ENCODE data around the gene F7. TPM values are rescaled to one million over a fixed set of nuclear protein-coding genes. Genes with fewer than 3 reads are reported as not detected.

The F7 gene
- total and polyA plus RNA-seq, 9 of the 15 experiments (the other 6 are each of a cell fraction or from before 2014, with no cell fraction given): not detected

GRCh38 chr13:113145496-113145895 lies 39.9 kb downstream of the F7 start:
- BruUV-seq (replicated peaks): no TSS peak
- Histone ChIP-seq H3K36me3 (ENCODE audit: control insufficient read depth, insufficient read depth, low read length) (no peaks in the 10 kb centered on the region), H4K20me1 (replicated peaks; ENCODE audit: control insufficient read depth, insufficient read depth, low read length) (no peaks in the 10 kb centered on the region), H3K9me1 (ENCODE audit: control insufficient read depth, insufficient read depth, low read length) (no peaks in the 10 kb centered on the region), H2AFZ (ENCODE audit: low read depth, low read length) (no peak overlapping the region), H3K27me3 (ENCODE audit: control insufficient read depth in 2 of 2, insufficient read depth in 2 of 2, low read length in 2 of 2) (peaks cover 19 to 44% of the 10 kb centered on the region in 2 experiments; a peak in 4 of 5 replicates), H3K9ac (ENCODE audit: insufficient read depth in 1 of 2, low read depth in 2 of 2, low read length in 2 of 2) (no peak overlapping the region), H3K4me1 (replicated peaks in 1 of 2; ENCODE audit: control insufficient read depth in 2 of 2, insufficient read depth in 2 of 2, low read length in 2 of 2) (peaks cover 0 to 19% of the 10 kb centered on the region in 2 experiments; a peak in 2 of 5 replicates), H3K4me3 (no peak overlapping the region), H3K9me3 (replicated peaks; ENCODE audit: control insufficient read depth, insufficient read depth, low read depth, low read length) (no peaks in the 10 kb centered on the region), H3K79me2 (ENCODE audit: control insufficient read depth, insufficient read depth, low read length) (no peaks in the 10 kb centered on the region), H3K4me2 (ENCODE audit: insufficient read depth, low read length) (no peak overlapping the region), H3K27ac (ENCODE audit: extremely low read depth, low read depth, low read length) (no peak overlapping the region)
- ATAC-seq (no peak), DNase-seq (ENCODE audit: extremely low read depth in 1 of 4, low spot score in 3 of 4) (no peak), FAIRE-seq (no peak)
- POLR2A ChIA-PET: no interaction called here
- CTCF ChIA-PET (ENCODE audit: low intra/inter-chr PET ratio): no interaction called here
- intact Hi-C loops (cut with micrococcal nuclease) (no loop called here), in situ Hi-C loops (cut with MboI) (no loop called here)
- WGBS (ENCODE audit: insufficient coverage, low coverage, missing lambda C conversion rate): 30% methylated on average over 12 of the region's 12 CpGs
- TF ChIP-seq, protein P1, sequence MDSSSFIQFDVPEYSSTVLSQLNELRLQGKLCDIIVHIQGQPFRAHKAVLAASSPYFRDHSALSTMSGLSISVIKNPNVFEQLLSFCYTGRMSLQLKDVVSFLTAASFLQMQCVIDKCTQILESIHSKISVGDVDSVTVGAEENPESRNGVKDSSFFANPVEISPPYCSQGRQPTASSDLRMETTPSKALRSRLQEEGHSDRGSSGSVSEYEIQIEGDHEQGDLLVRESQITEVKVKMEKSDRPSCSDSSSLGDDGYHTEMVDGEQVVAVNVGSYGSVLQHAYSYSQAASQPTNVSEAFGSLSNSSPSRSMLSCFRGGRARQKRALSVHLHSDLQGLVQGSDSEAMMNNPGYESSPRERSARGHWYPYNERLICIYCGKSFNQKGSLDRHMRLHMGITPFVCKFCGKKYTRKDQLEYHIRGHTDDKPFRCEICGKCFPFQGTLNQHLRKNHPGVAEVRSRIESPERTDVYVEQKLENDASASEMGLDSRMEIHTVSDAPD (CRISPR knock-in tag; IDR thresholded peaks at IDR 0.05): no peak
- TF ChIP-seq ZNF431 (CRISPR knock-in tag; IDR thresholded peaks at IDR 0.05) (peak; percentile 73; the same call in 1 of the 2 replicates), ZNF239 (CRISPR knock-in tag; IDR thresholded peaks at IDR 0.05) (no peak), TBL1XR1 (IDR thresholded peaks at IDR 0.05; ENCODE audit: low read length in 2 of 2) (no peak), SLC30A9 (CRISPR knock-in tag; IDR thresholded peaks at IDR 0.05) (no peak), ZNF146 (CRISPR knock-in tag; IDR thresholded peaks at IDR 0.05; ENCODE audit: unreplicated experiment) (no peak), PML (IDR thresholded peaks at IDR 0.05; ENCODE audit: low read length) (no peak), NCOA1 (IDR thresholded peaks at IDR 0.05; ENCODE audit: low read depth) (no peak)
